GM12892 (cell line): ENCODE measurements around the gene MYL11.
A peak's percentile ranks its signal among the peaks of the same experiment; 100 is the strongest.

Experiments used
- POLR2A ChIP-seq: IDR thresholded peaks from 2 replicates; pipeline ENCODE4 v1.6.1; 2011; ENCODE audit warnings: low read depth, low read length, control low read depth
- POLR2AphosphoS5 ChIP-seq: IDR thresholded peaks from 2 replicates; pipeline ENCODE4 v1.6.1; 2011; ENCODE audit warnings: low read depth, low read length, control low read depth
- TAF1 ChIP-seq: IDR thresholded peaks from 2 replicates; pipeline ENCODE4 v1.6.1; 2011; ENCODE audit warnings: low read depth, mild to moderate bottlenecking, control low read depth, low read length, borderline replicate concordance

DNA sequence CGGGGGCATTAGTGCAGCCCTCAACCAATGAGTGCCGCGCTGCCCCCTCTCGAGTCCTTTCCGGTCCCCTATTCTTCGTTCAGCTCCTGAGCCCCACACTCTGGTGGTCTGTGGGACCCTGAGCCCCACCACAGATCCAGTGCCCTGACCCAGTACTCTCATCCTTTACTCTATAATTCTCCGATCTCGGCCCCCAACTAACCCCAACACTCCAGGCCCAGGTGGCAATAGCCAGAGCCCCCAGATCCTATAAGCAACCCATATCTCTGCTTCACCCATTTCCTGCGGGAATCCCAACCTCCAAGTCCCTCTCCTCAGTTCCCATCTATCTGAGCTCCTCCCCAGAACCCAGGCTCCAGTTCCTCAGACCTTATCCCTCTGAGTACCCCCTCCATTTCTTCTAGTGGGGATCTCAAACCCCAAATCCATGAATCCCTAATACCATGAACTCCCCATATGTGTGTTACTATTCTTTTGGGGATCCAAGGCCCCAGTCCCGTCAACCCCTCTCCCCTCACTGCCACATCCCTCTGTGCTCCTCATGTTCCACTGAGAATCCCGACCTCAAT, 3.3 kb upstream of the MYL11 start:
- TF ChIP-seq POLR2AphosphoS5 (0 out of 2 replicates have a peak, but pooled peaks have one; percentile 22), POLR2A (peak; percentile 63; the same call in 1 of the 2 replicates), TAF1 (no peak)
